Large intestine (tissue), 3 donors: ENCODE data around the gene MRPL39. TPM values are rescaled to one million over a fixed set of nuclear protein-coding genes. Genes with fewer than 3 reads are reported as not detected.

Source experiments
- DNase-seq, 2 donors: peaks; one replicate each; pipeline versions ENCODE4 v3.0.0 to v3.0.0-alpha.2; 2013
- H3K27ac ChIP-seq: one replicate; pipeline ENCODE4 v1.5.1; 2013; ENCODE audit warnings: low read length
- H3K27me3 ChIP-seq: 2 replicates; pipeline ENCODE4 v1.6.1; 2013; ENCODE audit warnings: low read length; ENCODE audit not compliant: control insufficient read depth, insufficient read depth
- H3K36me3 ChIP-seq: 2 replicates; pipeline ENCODE4 v1.6.1; 2013; ENCODE audit warnings: low read length; ENCODE audit not compliant: control insufficient read depth, insufficient read depth
- H3K4me1 ChIP-seq: one replicate; pipeline ENCODE4 v1.6.1; 2013; ENCODE audit warnings: low read length; ENCODE audit not compliant: control insufficient read depth, insufficient read depth
- H3K4me3 ChIP-seq: one replicate; pipeline ENCODE4 v1.5.1; 2013; ENCODE audit warnings: low read length
- H3K9me3 ChIP-seq: one replicate; pipeline ENCODE4 v1.6.1; 2013; ENCODE audit warnings: mild to moderate bottlenecking, low read depth, low read length, moderate library complexity; ENCODE audit not compliant: control insufficient read depth
- WGBS: methylation state at CpG from one replicate; pipeline ENCODE4 v1.1.5; 2013; ENCODE audit warnings: low lambda C conversion rate; ENCODE audit not compliant: insufficient coverage; 5-methylcytosine and 5-hydroxymethylcytosine counted together
- polyA plus RNA-seq: library from polyadenylated mRNA; unstranded; fragments of 120-200 nt; gene quantifications from one replicate; pipeline ENCODE4 v1.2.1, GENCODE V29; 2013

Gene MRPL39
- polyA plus RNA-seq, 1 donor = 33.4 TPM

DNA sequence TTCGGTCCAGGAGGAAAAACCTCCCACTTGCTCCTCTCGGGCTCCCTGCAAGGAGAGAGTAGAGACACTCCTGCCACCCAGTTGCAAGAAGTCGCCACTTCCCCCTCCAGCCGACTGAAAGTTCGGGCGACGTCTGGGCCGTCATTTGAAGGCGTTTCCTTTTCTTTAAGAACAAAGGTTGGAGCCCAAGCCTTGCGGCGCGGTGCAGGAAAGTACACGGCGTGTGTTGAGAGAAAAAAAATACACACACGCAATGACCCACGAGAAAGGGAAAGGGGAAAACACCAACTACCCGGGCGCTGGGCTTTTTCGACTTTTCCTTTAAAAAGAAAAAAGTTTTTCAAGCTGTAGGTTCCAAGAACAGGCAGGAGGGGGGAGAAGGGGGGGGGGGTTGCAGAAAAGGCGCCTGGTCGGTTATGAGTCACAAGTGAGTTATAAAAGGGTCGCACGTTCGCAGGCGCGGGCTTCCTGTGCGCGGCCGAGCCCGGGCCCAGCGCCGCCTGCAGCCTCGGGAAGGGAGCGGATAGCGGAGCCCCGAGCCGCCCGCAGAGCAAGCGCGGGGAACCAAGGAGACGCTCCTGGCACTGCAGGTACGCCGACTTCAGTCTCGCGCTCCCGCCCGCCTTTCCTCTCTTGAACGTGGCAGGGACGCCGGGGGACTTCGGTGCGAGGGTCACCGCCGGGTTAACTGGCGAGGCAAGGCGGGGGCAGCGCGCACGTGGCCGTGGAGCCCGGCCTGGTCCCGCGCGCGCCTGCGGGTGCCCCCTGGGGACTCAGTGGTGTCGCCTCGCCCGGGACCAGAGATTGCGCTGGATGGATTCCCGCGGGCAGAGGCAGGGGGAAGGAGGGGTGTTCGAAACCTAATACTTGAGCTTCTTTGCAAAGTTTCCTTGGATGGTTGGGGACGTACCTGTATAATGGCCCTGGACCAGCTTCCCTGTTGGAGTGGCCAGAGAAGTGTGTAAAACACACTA, 45.3 kb downstream of the MRPL39 start:
- Histone ChIP-seq H3K9me3 (no peaks in the 10 kb centered on the region), H3K27me3 (no peaks in the 10 kb centered on the region), H3K4me3 (peak overlapping the region; percentile 47), H3K27ac (no peak overlapping the region), H3K4me1 (peaks cover 8% of the 10 kb centered on the region), H3K36me3 (no peaks in the 10 kb centered on the region)
- no CpG with 5 or more reads among the region's 74 CpGs for WGBS
- DNase-seq = peak; percentile 43 to 74

DNA sequence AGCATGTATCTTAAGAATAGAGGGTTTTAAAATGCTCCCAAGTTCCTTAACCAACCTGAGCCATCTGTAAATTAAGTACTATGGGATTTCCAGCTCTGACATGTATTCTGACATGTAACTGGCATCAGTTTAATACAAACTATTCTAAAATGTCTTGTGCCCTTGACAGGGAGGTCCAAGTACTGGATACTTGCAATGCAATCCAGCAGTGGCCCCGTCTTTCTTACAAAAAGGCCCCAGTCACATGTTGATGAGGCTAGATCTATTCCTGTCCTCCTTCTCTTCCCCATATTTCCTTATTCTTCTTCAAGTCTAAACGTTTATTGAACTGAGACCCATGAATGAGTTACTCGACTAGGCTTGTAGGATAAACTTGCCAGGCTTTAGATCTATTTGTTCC, 46.4 kb downstream of the MRPL39 start:
- 94% methylated on average over 2 of the region's 3 CpGs for WGBS
- H3K4me1 ChIP-seq = peaks cover 8% of the 10 kb centered on the region
- H3K4me3 ChIP-seq = no peak overlapping the region
- no peaks in the 10 kb centered on the region for H3K27me3 ChIP-seq
- H3K9me3 ChIP-seq = no peaks in the 10 kb centered on the region
- H3K27ac ChIP-seq = no peak overlapping the region
- DNase-seq = no peak
- H3K36me3 ChIP-seq = no peaks in the 10 kb centered on the region

DNA sequence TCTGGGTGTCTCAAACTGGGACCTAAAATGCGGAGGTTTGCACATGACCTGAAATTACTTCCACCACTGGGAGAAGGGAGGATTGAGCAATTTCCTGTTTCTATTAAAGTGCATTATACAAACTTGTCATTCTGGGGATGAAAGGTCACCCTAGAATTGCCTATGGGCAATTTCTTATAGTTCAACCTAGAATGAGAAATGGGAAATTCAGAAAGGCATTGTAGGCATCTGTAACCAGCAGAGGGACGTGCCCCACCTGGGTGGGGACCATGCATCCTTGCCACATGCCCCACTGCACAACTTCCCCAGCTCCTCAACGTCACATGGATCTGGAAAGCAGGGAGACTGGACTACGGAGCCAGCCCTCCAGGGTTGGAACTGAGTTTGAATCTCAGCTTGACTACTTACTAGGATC, 47.0 kb downstream of the MRPL39 start:
- no peaks in the 10 kb centered on the region for H3K9me3 ChIP-seq
- H3K36me3 ChIP-seq = no peaks in the 10 kb centered on the region
- H3K4me3 ChIP-seq = no peak overlapping the region
- H3K27me3 ChIP-seq = no peaks in the 10 kb centered on the region
- peak in 1 of 2 donors; percentile 49 for DNase-seq
- peaks cover 8% of the 10 kb centered on the region for H3K4me1 ChIP-seq
- no CpG with 5 or more reads among the region's 4 CpGs for WGBS
- H3K27ac ChIP-seq = no peak overlapping the region

DNA sequence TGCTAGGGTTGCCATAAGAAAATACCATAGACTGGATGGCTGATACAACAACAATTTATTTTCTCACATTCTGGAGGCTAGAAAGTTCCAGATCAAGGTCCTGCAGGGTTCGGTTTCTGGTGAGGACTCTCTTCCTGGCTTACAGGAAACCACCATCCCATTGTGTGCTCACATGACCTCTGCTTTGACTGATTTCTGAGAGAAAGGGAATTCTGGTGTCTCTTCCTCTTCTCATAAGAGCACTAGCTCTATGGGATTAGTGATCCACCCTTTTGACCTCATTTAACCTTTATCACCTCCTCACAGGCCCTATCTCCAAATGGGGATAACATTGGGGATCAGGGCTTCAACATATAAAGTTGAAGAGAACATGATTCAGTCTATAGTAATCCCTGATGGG, 47.5 kb downstream of the MRPL39 start:
- WGBS = no CpG with 5 or more reads among the region's 1 CpG
- peaks cover 8% of the 10 kb centered on the region for H3K4me1 ChIP-seq
- no peak for DNase-seq
- H3K27ac ChIP-seq = no peak overlapping the region
- H3K4me3 ChIP-seq = no peak overlapping the region
- H3K9me3 ChIP-seq = no peaks in the 10 kb centered on the region
- H3K36me3 ChIP-seq = no peaks in the 10 kb centered on the region
- no peaks in the 10 kb centered on the region for H3K27me3 ChIP-seq

DNA sequence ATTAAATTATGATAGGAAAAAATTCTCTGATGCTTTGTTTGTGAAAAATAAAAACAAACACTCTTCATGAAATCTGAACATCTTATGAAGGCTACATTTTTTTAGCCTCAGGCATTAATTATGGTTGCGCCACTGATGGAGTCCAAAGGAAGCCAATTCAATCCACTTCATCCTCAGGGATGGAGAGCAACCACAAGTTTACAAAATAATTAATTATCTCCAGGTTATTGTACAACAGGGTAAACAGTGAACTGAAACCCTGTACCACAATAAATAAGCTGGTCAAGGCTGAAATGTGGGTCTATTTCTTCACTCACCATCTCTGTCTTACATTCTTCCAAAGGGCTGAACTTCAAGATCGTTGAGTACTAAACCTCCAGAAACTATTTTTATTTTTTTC, 49.2 kb downstream of the MRPL39 start:
- DNase-seq = no peak
- Histone ChIP-seq H3K27me3 (no peaks in the 10 kb centered on the region), H3K4me1 (peaks cover 8% of the 10 kb centered on the region), H3K36me3 (no peaks in the 10 kb centered on the region), H3K27ac (no peak overlapping the region), H3K9me3 (no peaks in the 10 kb centered on the region), H3K4me3 (no peak overlapping the region)
- no CpG with 5 or more reads among the region's 2 CpGs for WGBS

DNA sequence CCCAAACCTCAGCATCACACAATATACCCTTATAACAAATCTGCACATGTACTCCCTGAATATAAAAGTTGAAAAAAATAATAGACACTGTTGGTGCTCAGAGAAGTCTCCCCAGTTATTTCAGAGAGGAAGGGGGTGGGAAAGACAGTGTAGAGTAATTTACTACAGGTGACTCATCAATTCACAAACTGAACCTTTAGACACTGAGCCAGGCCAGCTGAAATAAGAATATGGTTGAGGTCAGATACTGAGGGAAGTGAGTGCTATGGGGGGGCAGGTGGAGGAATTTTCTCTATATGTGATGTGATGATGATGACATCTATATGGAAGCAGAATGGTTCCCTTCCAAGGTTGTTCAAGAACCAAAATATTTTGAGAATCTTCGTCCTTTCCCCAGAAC, 50.1 kb downstream of the MRPL39 start:
- Histone ChIP-seq H3K27ac (no peak overlapping the region), H3K4me3 (no peak overlapping the region), H3K36me3 (no peaks in the 10 kb centered on the region), H3K9me3 (no peaks in the 10 kb centered on the region), H3K4me1 (peaks cover 3% of the 10 kb centered on the region), H3K27me3 (no peaks in the 10 kb centered on the region)
- peak; percentile 14 to 29 for DNase-seq
- no CpG with 5 or more reads among the region's 1 CpG for WGBS

DNA sequence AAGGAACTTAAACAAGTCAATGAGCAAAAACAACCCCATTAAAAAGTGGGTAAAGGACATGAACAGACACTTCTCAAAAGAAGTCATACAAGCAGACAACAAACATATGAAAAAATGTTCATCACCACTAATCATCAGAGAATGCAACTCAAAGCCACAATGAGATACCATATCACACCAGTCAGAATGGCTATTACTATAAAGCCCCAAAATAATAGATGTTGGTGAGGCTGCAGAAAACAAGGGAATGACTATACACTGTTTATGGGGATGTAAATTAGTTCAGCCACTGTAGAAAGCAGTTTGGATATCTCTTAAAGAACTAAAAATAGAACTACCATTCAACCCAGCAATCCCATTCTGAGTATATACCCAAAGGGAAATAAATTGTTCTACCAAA, 51.2 kb downstream of the MRPL39 start:
- DNase-seq = no peak
- no peaks in the 10 kb centered on the region for H3K36me3 ChIP-seq
- peaks cover 3% of the 10 kb centered on the region for H3K4me1 ChIP-seq
- H3K9me3 ChIP-seq = no peaks in the 10 kb centered on the region
- no peak overlapping the region for H3K4me3 ChIP-seq
- H3K27ac ChIP-seq = no peak overlapping the region
- no peaks in the 10 kb centered on the region for H3K27me3 ChIP-seq

DNA sequence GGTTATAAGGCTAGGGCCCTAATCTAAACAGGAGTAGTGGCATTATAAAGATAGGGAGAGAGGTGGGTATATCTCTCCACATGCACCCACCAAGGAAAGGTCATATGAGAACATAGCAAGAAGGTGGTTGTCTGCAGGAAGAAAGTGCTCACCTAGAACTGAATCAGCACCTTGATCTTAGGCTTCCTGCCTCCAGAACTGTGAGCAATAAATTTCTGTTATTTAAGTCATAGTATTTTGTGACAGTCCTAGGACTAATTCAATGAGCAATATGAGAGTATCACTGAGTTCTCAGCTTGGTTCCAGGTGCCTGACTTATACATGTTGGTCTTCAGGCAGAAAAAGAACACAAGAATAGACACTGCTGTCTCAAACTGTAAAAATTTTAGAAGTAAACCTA, 51.8 kb downstream of the MRPL39 start:
- Histone ChIP-seq H3K4me3 (no peak overlapping the region), H3K36me3 (no peaks in the 10 kb centered on the region), H3K4me1 (peaks cover 3% of the 10 kb centered on the region), H3K27me3 (no peaks in the 10 kb centered on the region), H3K9me3 (no peaks in the 10 kb centered on the region), H3K27ac (no peak overlapping the region)
- no peak for DNase-seq

DNA sequence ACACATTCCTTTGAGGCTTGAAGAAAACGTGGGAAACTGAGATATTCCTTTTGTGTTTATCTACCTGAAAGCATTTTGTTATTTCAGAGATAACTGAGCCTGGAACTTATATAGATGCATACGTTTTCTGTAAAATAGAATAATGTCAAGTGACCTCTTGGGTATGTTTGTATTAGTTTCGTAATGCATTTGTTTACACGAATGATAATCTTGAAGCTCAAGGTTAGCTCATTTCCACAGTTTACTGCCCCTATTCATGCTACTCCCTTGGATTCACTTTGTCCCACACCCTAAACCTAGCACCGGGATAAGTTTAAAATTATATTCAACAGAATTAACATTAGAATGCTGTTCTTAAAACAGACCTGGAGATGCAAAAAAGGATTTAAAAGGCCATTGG, 54.4 kb downstream of the MRPL39 start:
- Histone ChIP-seq H3K4me1 (no peaks in the 10 kb centered on the region), H3K27me3 (no peaks in the 10 kb centered on the region), H3K36me3 (no peaks in the 10 kb centered on the region), H3K4me3 (no peak overlapping the region), H3K27ac (no peak overlapping the region), H3K9me3 (no peaks in the 10 kb centered on the region)
- DNase-seq = no peak
- WGBS = 37% methylated on average over 2 of the region's 5 CpGs

DNA sequence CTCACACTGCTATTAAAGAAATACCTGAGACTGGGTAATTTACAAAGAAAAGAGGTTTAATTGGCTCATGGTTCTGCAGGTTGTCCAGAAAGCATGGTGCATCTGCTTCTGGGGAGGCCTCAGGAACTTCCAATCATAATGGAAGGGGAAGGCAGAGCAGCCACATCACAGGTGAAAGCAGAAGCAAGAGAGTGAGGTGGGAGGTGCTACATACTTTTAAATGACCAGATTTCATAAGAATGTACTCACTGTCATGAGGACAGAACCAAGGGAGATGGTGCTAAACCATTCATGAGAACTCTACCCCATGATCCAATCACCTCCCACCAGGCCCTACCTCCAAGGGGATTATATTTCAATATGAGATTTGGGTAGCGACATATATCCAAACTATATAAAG, 55.7 kb downstream of the MRPL39 start:
- Histone ChIP-seq H3K27ac (no peak overlapping the region), H3K4me3 (no peak overlapping the region), H3K9me3 (no peaks in the 10 kb centered on the region), H3K27me3 (no peaks in the 10 kb centered on the region), H3K36me3 (no peaks in the 10 kb centered on the region), H3K4me1 (no peaks in the 10 kb centered on the region)
- 100% methylated on average over 1 of the region's 1 CpG for WGBS
- DNase-seq = no peak
